ENCODE measurements around the gene GLRB.

GRCh38 chr4:157184300-157184699, 108.3 kb downstream of the GLRB start:
- TF ChIP-seq CTCF (conservative IDR thresholded peaks at IDR 0.05 in 1 of 2, IDR thresholded peaks at IDR 0.05 in 1 of 2; ENCODE audit: extremely low read depth in 1 of 2, insufficient read depth in 1 of 2, low read depth in 1 of 2, low read length in 2 of 2) (no peak), EZH2 (IDR thresholded peaks at IDR 0.05; ENCODE audit: borderline replicate concordance, low read length) (no peak)

Data from mammary epithelial cell (primary cell).